GM21367 (cell line): ENCODE results near the gene TLR5.

ENCODE experiments used
- ATAC-seq: cut with Tn5 transposase; IDR thresholded peaks from one replicate; pipeline ENCODE4 v1.9.1; 2021; ENCODE audit not compliant: unreplicated experiment

The TLR5 gene

GRCh38 chr1:223116950-223117349 lies 26.1 kb downstream of the TLR5 start:
- no peak for ATAC-seq

DNA sequence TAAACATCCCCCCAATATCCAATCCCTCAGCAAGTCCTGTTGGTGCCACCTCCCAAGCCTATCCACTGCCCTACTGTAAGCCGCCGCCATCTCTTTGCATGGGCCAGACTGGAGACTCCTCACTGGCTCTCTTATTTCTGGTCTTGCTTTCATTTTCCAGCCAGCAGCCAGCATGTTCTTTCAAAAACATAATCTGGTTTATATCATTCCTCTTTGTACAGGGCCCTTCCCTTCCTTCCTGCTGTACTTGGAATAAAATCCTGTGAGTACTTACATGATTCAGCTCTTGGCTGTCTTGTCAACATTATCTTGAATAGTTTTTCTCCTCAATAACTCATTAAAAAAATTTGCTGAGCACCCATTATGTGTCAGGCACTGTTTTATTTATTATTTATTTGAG lies 28.2 kb downstream of the TLR5 start:
- ATAC-seq: no peak

DNA sequence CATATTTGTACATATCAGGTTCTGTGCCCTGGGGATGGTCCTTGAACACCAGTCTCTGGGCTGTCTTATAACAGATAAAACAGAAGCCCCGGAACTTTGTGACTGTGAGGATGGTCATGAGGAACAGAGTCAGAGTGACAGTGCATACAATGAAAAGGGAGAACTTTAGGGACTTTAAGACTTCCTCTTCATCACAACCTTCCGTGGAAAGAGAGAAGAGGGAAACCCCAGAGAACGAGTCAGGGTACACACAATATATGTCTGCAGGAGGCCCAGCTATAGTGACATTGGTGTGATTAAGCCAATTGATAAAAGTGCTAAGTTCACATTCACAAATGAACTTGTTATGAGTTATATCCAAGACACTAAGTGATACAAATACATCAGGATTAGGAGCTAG lies 32.1 kb downstream of the TLR5 start:
- no peak for ATAC-seq

- no peak for ATAC-seq
Measured at GRCh38 chr1:223109581-223110026, 33.4 kb downstream of the TLR5 start.

DNA sequence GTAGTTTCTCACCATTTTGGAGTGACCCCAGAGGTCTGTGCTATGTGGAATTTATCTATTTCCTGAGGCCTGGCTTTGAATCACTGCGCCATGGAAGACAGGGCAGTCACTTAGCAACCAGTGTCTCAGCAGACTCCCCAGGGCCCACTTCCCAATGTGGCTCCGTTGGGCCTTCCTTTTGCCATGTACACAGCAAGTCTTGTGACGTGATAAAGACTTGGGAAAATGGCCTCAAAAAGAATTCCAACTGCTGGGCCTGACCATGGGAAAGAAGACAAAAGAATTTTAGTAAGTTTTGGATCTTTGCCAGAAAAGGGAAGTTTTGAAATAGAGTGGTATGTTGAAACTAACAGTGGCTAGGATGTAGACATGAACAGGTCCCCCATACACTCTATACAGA lies 36.2 kb downstream of the TLR5 start:
- no peak for ATAC-seq

DNA sequence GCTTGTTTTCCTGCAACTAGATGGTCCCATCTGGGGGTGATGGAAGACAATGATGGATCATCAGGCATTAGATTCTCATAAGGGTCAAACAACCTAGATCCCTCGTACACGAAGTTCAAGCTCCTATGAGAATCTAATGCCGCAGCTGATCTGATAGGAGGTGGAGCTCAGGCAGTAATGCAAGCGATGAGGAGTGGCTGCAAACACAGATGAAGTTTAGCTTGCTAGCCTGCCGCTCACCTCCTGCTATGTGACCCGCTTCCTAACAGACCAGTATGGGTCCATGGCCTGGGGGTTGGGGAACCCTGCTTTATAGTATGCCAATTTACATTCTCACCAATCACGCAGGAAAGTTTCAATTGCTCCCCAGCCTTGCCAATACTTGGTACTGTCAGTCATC lies 37.5 kb downstream of the TLR5 start:
- ATAC-seq: no peak

DNA sequence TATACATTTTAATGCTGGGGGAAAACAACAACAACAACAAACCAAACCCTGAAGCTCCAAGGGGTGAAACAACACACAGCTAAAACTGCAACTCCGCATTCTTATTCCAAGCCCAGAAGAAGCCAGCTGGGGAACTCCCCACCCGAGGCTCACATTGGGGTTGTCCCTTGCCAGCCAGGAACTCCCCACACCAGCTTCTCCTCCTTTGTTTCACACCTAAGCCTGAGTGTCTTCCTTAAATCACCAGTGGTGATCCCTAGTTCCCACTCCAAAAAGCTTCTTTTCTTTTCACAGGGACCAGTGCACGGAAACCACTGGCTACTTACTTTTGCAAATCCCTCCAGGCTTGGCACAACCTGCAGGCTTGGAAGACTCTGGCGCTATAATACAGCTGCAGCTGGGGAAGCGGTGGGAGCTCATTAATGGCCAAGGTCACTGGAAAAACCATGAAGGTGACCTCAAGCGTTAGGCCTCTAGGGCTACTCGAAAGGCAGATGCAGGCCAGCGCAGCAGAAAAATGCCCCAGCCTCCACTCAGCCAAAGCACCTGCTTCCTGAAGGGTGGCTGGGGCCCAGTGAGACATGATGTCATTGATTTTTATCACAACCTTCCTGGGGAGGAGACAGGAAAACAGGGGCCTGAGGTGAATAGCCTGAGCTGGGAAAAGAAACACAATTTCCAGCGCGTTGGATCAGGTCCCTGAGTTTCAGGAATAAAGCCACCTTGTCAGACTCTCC lies 40.1 kb downstream of the TLR5 start:
- ATAC-seq: no peak

DNA sequence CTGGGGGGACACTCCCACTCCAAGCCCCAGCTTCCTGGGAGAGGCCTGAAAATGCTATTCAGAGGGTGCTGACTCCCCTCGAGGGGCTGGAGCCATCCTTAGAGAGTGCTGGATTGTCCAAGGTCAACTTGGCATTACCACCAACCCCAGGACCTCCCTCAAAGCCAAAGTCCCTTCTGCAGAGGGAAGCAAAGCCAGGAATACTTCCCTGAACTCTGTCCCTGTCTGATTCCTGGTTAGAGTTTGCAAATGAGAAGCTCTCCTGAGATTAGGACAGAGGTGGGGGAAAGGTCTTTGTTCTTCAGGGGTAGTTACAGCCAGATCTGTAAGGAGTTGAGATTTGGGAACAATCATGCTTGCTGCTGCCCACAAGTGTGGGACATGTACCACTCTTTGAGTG lies 45.3 kb downstream of the TLR5 start:
- ATAC-seq: no peak

DNA sequence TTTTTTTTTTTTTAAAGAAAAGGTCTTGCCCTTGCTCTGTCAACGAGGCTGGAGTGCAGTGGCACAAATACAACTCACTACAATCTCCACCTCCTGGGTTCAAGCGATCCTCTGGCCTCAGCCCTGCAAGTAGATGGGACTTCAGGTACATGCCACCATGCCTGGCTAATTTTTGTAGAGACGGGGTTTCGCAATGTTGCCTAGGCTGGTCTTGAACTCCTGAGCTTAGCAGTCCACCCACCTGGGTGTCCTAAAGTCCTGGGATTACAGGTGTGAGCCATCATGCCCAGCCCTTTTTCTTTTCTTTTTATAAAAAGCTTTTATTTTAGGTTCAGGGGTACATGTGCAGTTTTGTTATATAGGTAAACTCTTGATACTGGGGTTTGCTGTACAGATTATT lies 47.2 kb downstream of the TLR5 start:
- no peak for ATAC-seq

GRCh38 chr1:223091896-223092295 lies 51.2 kb downstream of the TLR5 start:
- no peak for ATAC-seq

DNA sequence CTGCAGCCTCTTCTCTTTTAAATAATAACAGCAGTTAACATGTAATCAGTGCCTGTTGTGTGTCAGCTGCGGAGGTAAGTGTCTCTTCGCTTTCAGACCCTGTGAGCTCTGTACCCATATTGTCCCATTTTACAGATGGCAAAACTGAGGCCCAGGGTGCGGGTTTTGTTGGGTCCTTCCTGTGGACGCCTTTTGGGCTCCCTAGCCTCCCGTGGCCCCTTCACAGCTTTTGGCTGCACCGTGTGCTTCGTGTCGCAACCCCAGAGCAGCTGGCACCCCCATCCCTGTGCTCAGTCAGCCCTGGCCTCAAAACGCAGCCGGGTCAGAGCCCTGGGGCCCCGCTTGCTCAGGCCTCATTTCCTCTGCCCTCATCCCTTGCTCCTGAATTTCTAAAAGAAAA lies 53.8 kb downstream of the TLR5 start:
- no peak for ATAC-seq

- ATAC-seq: no peak
Measured at GRCh38 chr1:223088713-223089240, 54.3 kb downstream of the TLR5 start.

GRCh38 chr1:223087291-223088255 lies 55.5 kb downstream of the TLR5 start:
- ATAC-seq: no peak

DNA sequence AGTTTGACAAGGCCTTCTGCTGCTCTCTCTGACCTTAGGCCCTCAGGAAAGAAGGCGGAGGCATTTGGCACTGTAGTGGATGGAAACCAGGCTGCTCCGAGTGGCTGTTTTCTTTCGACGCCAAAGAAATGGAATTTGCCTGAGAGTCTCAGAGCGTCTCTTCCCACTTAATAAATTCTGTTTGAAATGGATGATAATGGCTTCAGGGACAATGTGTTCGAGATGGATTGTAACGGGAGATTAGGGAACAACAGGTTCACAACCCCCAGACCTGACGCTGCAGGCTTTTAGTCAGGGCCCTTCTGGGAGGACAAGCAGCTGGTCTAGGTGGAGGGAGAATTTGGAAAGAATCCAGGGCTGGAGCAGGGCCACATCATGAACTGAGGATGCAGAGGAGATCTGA lies 58.6 kb downstream of the TLR5 start:
- ATAC-seq: no peak

- ATAC-seq: no peak
Measured at GRCh38 chr1:223083831-223084230, 59.2 kb downstream of the TLR5 start.

- ATAC-seq: no peak
Measured at GRCh38 chr1:223082914-223083313, 60.1 kb downstream of the TLR5 start.

- ATAC-seq: peak; percentile 94
Measured at GRCh38 chr1:223081181-223081994, 61.7 kb downstream of the TLR5 start.

- no peak for ATAC-seq
Measured at GRCh38 chr1:223079498-223079897, 63.5 kb downstream of the TLR5 start.

GRCh38 chr1:223077247-223077833 lies 65.7 kb downstream of the TLR5 start:
- no peak for ATAC-seq

- ATAC-seq: no peak
Measured at GRCh38 chr1:223076362-223076761, 66.7 kb downstream of the TLR5 start.

GRCh38 chr1:223075834-223076233 lies 67.2 kb downstream of the TLR5 start:
- no peak for ATAC-seq
